ENCODE measurements around the gene STX1A. TPM values are rescaled to one million over a fixed set of nuclear protein-coding genes. Genes with fewer than 3 reads are reported as not detected.
A peak's percentile ranks its signal among the peaks of the same experiment; 100 is the strongest.
"Not testable (repeated sequence)": the region's sequence is repeated elsewhere in the genome, so short reads cannot be mapped to it uniquely, and the experiment has no call there.

Gene STX1A
- total RNA-seq, 1 experiment from 2014 or later: 10.4 TPM

GRCh38 chr7:73722785-73723184 is 3.3 kb upstream of the STX1A start:
- DNase-seq: no peak
- H3K9me3 ChIP-seq (replicated peaks): no peaks in the 10 kb centered on the region
- H3K4me1 ChIP-seq: peaks cover 15% of the 10 kb centered on the region
- no peaks in the 10 kb centered on the region for H3K27me3 ChIP-seq
- no peak overlapping the region for H3K4me3 ChIP-seq
- no peaks in the 10 kb centered on the region for H3K36me3 ChIP-seq
- no peak overlapping the region for H3K27ac ChIP-seq

DNA sequence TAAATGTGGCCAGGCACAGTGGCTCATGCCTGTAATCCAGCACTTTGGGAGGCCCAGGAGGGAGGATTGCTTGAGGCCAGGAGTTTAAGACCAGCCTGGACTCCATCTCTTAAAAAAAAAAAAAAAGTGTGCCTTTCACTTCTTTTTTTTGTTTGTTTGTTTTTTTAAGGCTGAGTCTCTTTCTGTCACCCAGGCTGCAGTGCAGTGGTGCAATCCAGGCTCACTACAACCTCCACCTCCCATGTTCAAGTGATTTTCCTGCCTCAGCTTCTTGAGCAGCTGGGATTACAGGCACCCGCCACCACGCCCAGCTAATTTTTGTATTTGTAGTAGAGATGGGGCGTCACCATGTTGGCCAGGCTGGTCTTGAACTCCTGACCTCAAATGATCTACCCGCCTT is 2.7 kb upstream of the STX1A start:
- H3K4me3 ChIP-seq; H3K9me3 ChIP-seq (replicated peaks); H3K27ac ChIP-seq; DNase-seq; H3K36me3 ChIP-seq; H3K27me3 ChIP-seq: not testable (repeated sequence)
- peaks cover 21% of the 10 kb centered on the region for H3K4me1 ChIP-seq

GRCh38 chr7:73721377-73721817 is 1.9 kb upstream of the STX1A start:
- Histone ChIP-seq H3K4me3 (no peak overlapping the region), H3K36me3 (no peaks in the 10 kb centered on the region), H3K9me3 (replicated peaks) (no peaks in the 10 kb centered on the region), H3K4me1 (peaks cover 26% of the 10 kb centered on the region), H3K27me3 (no peaks in the 10 kb centered on the region), H3K27ac (no peak overlapping the region)
- peak; percentile 71 to 74 for DNase-seq

DNA sequence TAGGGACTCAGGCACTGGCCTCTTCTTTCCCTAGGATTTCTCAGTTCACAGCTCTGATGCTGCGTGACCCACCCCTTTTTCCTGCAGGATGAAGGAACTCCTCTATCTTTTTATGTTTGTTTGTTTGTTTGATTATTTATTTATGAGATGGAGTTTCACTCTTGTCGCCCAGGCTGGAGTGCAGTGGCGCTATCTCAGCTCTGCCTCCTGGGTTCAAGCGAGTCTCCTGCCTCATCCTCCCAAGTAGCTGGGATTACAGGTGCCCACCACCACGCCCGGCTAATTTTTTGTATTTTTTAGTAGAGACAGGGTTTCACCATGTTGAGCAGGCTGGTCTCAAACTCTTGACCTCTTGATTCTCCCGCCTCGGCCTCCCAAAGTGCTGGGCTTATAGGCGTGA is 974 bp upstream of the STX1A start:
- not testable (repeated sequence) for H3K9me3 ChIP-seq (replicated peaks); DNase-seq
- H3K4me1 ChIP-seq: peaks cover 32% of the 10 kb centered on the region

GRCh38 chr7:73719806-73720169 is 319 bp upstream of the STX1A start:
- Histone ChIP-seq H3K36me3 (no peaks in the 10 kb centered on the region), H3K4me3 (peak overlapping the region; percentile 88), H3K27me3 (no peaks in the 10 kb centered on the region), H3K27ac (no peak overlapping the region), H3K9me3 (replicated peaks) (no peaks in the 10 kb centered on the region), H3K4me1 (peaks cover 39% of the 10 kb centered on the region)
- DNase-seq: no peak

More for the DNA sequence above, 974 bp upstream of the STX1A start:
- not testable (repeated sequence) for H3K4me3 ChIP-seq, H3K27me3 ChIP-seq, H3K36me3 ChIP-seq, H3K27ac ChIP-seq

DNA sequence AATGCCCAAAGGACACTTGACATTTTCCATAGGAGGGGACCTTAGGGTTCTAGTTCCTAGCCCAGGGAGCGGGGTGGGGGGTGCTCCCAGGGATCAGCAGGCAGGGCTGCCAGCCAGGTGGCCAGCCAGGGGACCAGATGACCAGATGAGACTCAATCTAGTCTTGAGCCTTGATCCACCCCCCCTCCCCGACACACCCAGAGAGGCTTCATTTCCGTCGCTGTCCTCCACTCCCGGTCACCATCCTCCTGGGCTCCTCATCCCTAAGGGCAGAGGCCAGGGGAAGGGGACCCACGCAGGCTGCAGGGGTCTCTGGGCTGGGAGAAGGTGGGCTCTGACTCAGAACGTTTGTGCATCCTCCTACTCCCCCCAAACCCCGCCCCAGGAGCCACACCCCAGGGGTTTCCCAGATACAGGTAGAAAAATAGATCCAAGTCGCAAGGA is 1.0 kb downstream of the STX1A start:
- no peak for DNase-seq
- no peaks in the 10 kb centered on the region for H3K36me3 ChIP-seq

DNA sequence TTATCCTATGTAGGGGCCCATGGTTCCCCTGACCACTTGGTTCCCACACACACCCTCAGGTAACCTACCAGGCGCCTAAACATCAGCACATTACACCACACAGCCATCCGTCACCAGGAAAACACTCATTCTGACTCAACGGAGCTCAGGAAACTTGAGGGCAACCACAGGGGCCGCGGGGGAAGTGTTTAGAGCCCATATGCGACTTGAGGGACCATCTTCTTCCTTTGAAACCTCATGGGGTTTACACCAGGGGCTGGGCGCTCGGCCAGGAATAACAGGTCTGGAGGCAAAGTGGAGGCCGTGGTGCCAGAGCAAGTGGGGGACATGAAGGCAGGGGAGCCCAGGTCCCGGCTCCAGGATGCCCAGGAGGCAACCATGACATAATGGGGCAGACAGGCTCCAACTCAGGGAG is 1.5 kb downstream of the STX1A start:
- peak in 1 of 2 experiments; percentile 31 for DNase-seq
- no peaks in the 10 kb centered on the region for H3K9me3 ChIP-seq (replicated peaks)
- no peaks in the 10 kb centered on the region for H3K36me3 ChIP-seq
- H3K27me3 ChIP-seq: no peaks in the 10 kb centered on the region
- peaks cover 39% of the 10 kb centered on the region for H3K4me1 ChIP-seq
- H3K4me3 ChIP-seq: no peak overlapping the region
- H3K27ac ChIP-seq: no peak overlapping the region

More for the DNA sequence above, 1.0 kb downstream of the STX1A start:
- Histone ChIP-seq H3K27me3 (no peaks in the 10 kb centered on the region), H3K4me1 (peaks cover 39% of the 10 kb centered on the region), H3K27ac (no peak overlapping the region), H3K4me3 (peak overlapping the region; percentile 88), H3K9me3 (replicated peaks) (no peaks in the 10 kb centered on the region)

DNA sequence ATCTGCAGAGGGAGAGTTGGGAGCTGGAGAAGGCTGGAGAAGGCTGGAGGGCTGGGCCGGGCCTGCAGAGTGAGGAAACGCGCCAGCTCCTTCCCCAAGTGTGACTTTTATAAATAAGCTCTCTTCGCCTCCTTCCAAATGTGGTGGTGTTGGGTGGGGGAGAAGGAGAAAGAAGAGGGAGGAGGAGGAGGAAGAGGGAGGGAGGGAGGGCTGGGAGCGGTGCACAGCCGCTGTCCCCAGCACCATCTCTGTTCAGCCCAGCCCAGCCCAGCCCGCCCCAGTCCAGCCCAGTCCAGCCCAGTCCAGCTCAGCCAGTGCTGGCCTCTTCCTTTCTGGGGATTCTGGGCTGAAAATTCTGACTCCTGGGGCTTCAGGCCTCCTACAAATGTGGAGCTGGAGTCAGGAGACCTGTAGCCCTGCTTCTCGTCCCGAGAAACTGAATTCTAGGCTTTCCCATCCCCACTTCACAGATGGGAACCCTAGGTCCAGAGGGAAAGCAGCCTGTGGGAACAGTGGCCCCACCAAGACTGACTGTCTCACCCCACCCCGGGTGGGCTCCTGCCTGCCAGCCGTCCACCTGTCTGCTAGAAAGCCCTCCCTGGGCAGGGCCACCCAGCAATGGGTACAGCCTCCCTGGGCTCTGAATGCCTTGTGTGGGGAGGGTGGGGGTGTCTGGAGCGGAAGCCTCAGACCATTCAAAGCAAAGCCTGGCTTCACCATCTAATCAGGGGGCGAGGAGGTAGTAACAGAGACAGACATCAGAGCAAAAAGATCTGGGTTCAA is 2.3 kb downstream of the STX1A start:
- no peaks in the 10 kb centered on the region for H3K36me3 ChIP-seq
- H3K27ac ChIP-seq: no peak overlapping the region
- no peak for DNase-seq
- H3K9me3 ChIP-seq (replicated peaks): no peaks in the 10 kb centered on the region
- no peaks in the 10 kb centered on the region for H3K27me3 ChIP-seq
- H3K4me3 ChIP-seq: no peak overlapping the region
- peaks cover 39% of the 10 kb centered on the region for H3K4me1 ChIP-seq

GRCh38 chr7:73716318-73716890 is 3.1 kb downstream of the STX1A start:
- Histone ChIP-seq H3K9me3 (replicated peaks) (no peaks in the 10 kb centered on the region), H3K4me1 (peaks cover 39% of the 10 kb centered on the region), H3K36me3 (no peaks in the 10 kb centered on the region), H3K27ac (peak overlapping the region; percentile 54), H3K27me3 (no peaks in the 10 kb centered on the region), H3K4me3 (no peak overlapping the region)
- peak; percentile 56 to 63 for DNase-seq

DNA sequence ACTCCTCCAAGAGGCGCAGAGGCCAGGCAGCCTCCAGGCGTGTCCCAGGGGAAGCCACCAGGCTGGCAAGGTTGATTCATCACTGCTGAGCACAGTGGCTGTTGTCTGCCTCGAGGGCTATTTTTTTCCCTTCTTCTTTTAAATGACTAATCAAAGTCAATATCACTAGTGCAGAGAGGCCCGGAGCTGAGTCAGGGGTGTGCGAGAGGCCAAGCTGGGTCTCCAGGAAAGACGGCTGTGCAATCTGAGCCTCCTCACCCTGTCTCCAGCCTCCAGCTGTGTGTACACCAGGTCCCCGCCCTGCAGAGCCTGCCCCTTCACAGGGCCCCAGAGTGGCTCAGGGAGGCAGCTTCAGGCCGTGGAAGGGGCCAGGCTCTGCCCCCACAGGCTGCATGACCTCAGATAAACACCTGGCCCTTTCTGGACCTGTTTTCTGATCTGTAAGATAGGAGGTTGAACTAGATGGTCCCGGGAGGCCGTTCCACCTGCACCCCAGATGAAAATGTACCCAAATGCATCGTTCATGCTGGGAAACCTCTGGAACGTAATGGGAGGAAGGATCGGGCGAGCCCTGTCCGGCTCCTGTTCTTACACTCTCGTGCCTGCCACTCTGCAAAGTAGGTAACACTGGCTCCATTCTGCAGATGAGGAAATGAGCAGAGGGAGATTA is 3.7 kb downstream of the STX1A start:
- H3K27me3 ChIP-seq: no peaks in the 10 kb centered on the region
- H3K36me3 ChIP-seq: no peaks in the 10 kb centered on the region
- H3K4me3 ChIP-seq: no peak overlapping the region
- H3K4me1 ChIP-seq: peaks cover 34% of the 10 kb centered on the region
- H3K27ac ChIP-seq: peak overlapping the region; percentile 54
- DNase-seq: peak; percentile 95 to 96
- H3K9me3 ChIP-seq (replicated peaks): no peaks in the 10 kb centered on the region

DNA sequence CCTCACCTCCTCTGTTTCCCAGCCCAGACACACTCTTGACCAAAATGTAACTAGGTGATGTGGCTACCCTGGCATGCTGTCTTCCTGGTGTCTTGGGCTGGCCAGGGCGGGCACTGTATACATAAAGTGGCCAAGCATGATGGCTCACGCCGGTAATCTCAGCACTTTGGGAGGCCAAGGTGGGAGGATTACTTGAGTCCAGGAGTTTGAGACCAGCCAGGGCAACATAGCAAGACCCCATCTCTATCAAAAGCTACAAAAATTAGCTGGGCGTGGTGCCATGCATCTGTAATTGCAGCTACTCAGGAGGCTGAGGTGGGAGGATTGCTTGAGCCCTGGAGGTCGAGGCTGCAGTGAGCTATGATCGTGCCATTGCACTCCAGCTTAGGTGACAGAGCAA is 6.2 kb downstream of the STX1A start:
- H3K27ac ChIP-seq; H3K9me3 ChIP-seq (replicated peaks); H3K27me3 ChIP-seq; DNase-seq; H3K4me3 ChIP-seq; H3K36me3 ChIP-seq: not testable (repeated sequence)
- H3K4me1 ChIP-seq: peaks cover 29% of the 10 kb centered on the region

GRCh38 chr7:73712773-73713172 is 6.7 kb downstream of the STX1A start:
- Histone ChIP-seq H3K36me3 (no peaks in the 10 kb centered on the region), H3K27ac (no peak overlapping the region), H3K4me3 (no peak overlapping the region), H3K27me3 (no peaks in the 10 kb centered on the region), H3K9me3 (replicated peaks) (no peaks in the 10 kb centered on the region), H3K4me1 (peaks cover 23% of the 10 kb centered on the region)
- DNase-seq: no peak

- Histone ChIP-seq H3K9me3 (replicated peaks) (no peaks in the 10 kb centered on the region), H3K27ac (no peak overlapping the region), H3K4me1 (no peaks in the 10 kb centered on the region), H3K27me3 (no peaks in the 10 kb centered on the region), H3K36me3 (peaks cover 8% of the 10 kb centered on the region; the same call in 1 of the 2 replicates), H3K4me3 (no peak overlapping the region)
- no peak for DNase-seq
Measured at GRCh38 chr7:73708961-73709549, 10.4 kb downstream of the STX1A start.

- Histone ChIP-seq H3K27ac (no peak overlapping the region), H3K4me3 (no peak overlapping the region), H3K36me3 (peaks cover 14% of the 10 kb centered on the region; the same call in 1 of the 2 replicates), H3K4me1 (no peaks in the 10 kb centered on the region), H3K27me3 (no peaks in the 10 kb centered on the region), H3K9me3 (replicated peaks) (no peaks in the 10 kb centered on the region)
- DNase-seq: no peak
Measured at GRCh38 chr7:73707045-73707631, 12.3 kb downstream of the STX1A start.
